Measurements from ENCODE around the gene PAK6.
A peak's percentile ranks its signal among the peaks of the same experiment; 100 is the strongest.

The PAK6 gene

GRCh38 chr15:40263024-40263754 is 24.3 kb downstream of the PAK6 start:
- TF ChIP-seq CTCF (IDR thresholded peaks at IDR 0.05; ENCODE audit: low read depth, low read length, missing control alignments) = no peak
- DNase-seq (ENCODE audit: low read depth) = peak; percentile 55
- H3K4me3 ChIP-seq (ENCODE audit: low read depth, low read length) = no peak overlapping the region
- in situ Hi-C loops (cut with HindIII; ENCODE audit: low sequenced_read_pairs) = no loop called here

GRCh38 chr15:40264321-40265153 is 25.7 kb downstream of the PAK6 start:
- DNase-seq (ENCODE audit: low read depth) = no peak
- no peak overlapping the region for H3K4me3 ChIP-seq (ENCODE audit: low read depth, low read length)
- in situ Hi-C loops (cut with HindIII; ENCODE audit: low sequenced_read_pairs) = no loop called here
- no peak for TF ChIP-seq CTCF (IDR thresholded peaks at IDR 0.05; ENCODE audit: low read depth, low read length, missing control alignments)

GRCh38 chr15:40265355-40265754 is 26.5 kb downstream of the PAK6 start:
- in situ Hi-C loops (cut with HindIII; ENCODE audit: low sequenced_read_pairs) = no loop called here
- no peak for DNase-seq (ENCODE audit: low read depth)
- no peak overlapping the region for H3K4me3 ChIP-seq (ENCODE audit: low read depth, low read length)
- TF ChIP-seq CTCF (IDR thresholded peaks at IDR 0.05; ENCODE audit: low read depth, low read length, missing control alignments) = no peak

- DNase-seq (ENCODE audit: low read depth) = no peak
- no peak for TF ChIP-seq CTCF (IDR thresholded peaks at IDR 0.05; ENCODE audit: low read depth, low read length, missing control alignments)
- no peak overlapping the region for H3K4me3 ChIP-seq (ENCODE audit: low read depth, low read length)
- in situ Hi-C loops (cut with HindIII; ENCODE audit: low sequenced_read_pairs) = no loop called here
Measured at GRCh38 chr15:40265875-40266274, 27.0 kb downstream of the PAK6 start.

- peak; percentile 84 for DNase-seq (ENCODE audit: low read depth)
- H3K4me3 ChIP-seq (ENCODE audit: low read depth, low read length) = no peak overlapping the region
- in situ Hi-C loops (cut with HindIII; ENCODE audit: low sequenced_read_pairs) = no loop called here
- no peak for TF ChIP-seq CTCF (IDR thresholded peaks at IDR 0.05; ENCODE audit: low read depth, low read length, missing control alignments)
Measured at GRCh38 chr15:40266828-40267304, 28.0 kb downstream of the PAK6 start.

GRCh38 chr15:40267670-40268069 is 28.8 kb downstream of the PAK6 start:
- in situ Hi-C loops (cut with HindIII; ENCODE audit: low sequenced_read_pairs) = no loop called here
- no peak for TF ChIP-seq CTCF (IDR thresholded peaks at IDR 0.05; ENCODE audit: low read depth, low read length, missing control alignments)
- H3K4me3 ChIP-seq (ENCODE audit: low read depth, low read length) = no peak overlapping the region
- no peak for DNase-seq (ENCODE audit: low read depth)
